Measurements from ENCODE around the gene ZNF438. TPM values are rescaled to one million over a fixed set of nuclear protein-coding genes. Genes with fewer than 3 reads are reported as not detected.

The ZNF438 gene
- total RNA-seq, 4 donors from 2014 or later = 2.9 to 9.3 (median 5.9) TPM

DNA sequence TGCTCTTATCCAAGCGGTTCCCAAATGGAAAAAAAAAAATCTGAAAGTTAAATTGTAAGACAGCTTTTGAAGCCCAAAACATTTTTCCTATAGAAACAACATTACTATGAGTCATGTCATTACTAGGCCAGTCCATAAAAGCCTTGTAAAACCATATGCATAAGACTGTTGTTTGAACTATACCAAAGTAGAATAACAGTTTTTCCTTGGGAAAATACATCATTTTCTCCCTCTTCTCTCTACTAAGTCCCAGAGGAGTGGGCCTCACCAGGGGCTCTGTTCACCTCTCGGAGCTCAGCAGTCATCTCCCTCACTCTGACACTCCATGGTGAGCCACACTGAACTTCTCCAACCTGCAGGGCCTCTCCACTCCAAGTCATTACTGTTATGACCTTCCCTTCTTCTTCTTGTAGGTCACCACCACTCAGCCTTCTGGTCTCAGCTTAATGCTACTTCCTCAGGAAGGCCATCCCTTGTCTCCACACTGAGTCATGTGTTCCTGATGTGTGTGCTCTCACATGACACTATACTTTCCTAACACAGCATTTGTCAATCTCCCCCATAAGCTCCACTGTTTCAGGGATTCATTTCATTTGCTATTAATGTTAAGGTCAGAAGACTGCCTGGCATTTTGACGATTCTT lies 32.5 kb downstream of the ZNF438 start:
- 60 to 71% methylated on average over 3 of the region's 3 CpGs for WGBS, 2 donors
- peak in 2 of 4 donors; percentile 23 to 55 for TF ChIP-seq POLR2A (IDR thresholded peaks at IDR 0.05)
- TF ChIP-seq, protein P1, sequence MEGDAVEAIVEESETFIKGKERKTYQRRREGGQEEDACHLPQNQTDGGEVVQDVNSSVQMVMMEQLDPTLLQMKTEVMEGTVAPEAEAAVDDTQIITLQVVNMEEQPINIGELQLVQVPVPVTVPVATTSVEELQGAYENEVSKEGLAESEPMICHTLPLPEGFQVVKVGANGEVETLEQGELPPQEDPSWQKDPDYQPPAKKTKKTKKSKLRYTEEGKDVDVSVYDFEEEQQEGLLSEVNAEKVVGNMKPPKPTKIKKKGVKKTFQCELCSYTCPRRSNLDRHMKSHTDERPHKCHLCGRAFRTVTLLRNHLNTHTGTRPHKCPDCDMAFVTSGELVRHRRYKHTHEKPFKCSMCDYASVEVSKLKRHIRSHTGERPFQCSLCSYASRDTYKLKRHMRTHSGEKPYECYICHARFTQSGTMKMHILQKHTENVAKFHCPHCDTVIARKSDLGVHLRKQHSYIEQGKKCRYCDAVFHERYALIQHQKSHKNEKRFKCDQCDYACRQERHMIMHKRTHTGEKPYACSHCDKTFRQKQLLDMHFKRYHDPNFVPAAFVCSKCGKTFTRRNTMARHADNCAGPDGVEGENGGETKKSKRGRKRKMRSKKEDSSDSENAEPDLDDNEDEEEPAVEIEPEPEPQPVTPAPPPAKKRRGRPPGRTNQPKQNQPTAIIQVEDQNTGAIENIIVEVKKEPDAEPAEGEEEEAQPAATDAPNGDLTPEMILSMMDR (IDR thresholded peaks at IDR 0.05) = no peak
- Histone ChIP-seq H3K4me1 (peaks cover 0 to 18% (median 3%) of the 10 kb centered on the region in 3 donors), H3K27ac (peak overlapping the region; percentile 22 to 68 (median 42)), H3K27me3 (no peaks in the 10 kb centered on the region), H3K36me3 (peaks cover 0 to 5% (median 4%) of the 10 kb centered on the region in 3 donors), H3K4me3 (peak overlapping the region in 2 of 4 donors; percentile 24 to 37), H3K9me3 (peaks cover 0 to 7% (median 0%) of the 10 kb centered on the region in 3 donors)
- intact Hi-C loops (cut with DNase I) = no loop called here
- DNase-seq = no peak

DNA sequence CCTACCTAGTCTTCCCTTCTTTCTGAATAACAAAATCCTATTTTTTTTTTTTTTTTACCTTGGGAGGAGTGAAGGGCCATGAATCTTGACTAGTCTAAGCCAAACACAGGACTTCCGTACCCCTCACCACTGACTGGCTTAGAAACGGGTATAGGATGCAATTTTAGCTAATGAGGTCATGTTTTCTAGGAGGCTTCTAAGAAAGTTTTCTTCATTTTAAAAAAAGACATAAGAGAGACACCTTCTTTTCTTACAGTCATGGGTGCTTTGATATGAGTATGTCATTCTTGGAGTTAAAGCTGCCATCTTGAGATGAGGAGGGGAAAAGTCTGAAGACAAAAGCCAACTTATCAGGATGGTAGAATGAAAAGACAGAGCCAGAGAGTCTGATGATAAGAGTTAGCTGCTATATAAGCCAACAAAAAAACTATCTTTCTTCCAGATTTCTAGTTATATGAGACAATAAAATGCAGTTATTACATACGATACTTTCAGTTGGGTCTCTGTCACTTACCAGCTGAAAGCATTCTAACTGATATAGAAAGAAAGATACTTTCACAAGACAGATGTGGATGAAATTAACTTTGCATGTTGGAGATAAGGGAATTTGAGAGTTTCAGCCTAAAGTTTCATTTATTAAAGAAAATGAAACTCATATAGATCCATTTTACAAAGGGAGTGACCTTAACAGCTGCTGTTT lies 34.0 kb downstream of the ZNF438 start:
- H3K36me3 ChIP-seq = peaks cover 0 to 7% (median 6%) of the 10 kb centered on the region in 3 donors
- 78 to 93% methylated on average over 3 of the region's 3 CpGs for WGBS, 2 donors
- peaks cover 0 to 28% (median 3%) of the 10 kb centered on the region in 3 donors for H3K4me1 ChIP-seq
- DNase-seq = no peak
- no peak overlapping the region for H3K27ac ChIP-seq
- H3K27me3 ChIP-seq = no peaks in the 10 kb centered on the region
- H3K9me3 ChIP-seq = peaks cover 0 to 7% (median 0%) of the 10 kb centered on the region in 3 donors
- H3K4me3 ChIP-seq = peak overlapping the region in 1 of 4 donors; percentile 37
- intact Hi-C loops (cut with DNase I) = no loop called here
- TF ChIP-seq, protein P1 (IDR thresholded peaks at IDR 0.05) = no peak
- no peak for TF ChIP-seq POLR2A (IDR thresholded peaks at IDR 0.05)

DNA sequence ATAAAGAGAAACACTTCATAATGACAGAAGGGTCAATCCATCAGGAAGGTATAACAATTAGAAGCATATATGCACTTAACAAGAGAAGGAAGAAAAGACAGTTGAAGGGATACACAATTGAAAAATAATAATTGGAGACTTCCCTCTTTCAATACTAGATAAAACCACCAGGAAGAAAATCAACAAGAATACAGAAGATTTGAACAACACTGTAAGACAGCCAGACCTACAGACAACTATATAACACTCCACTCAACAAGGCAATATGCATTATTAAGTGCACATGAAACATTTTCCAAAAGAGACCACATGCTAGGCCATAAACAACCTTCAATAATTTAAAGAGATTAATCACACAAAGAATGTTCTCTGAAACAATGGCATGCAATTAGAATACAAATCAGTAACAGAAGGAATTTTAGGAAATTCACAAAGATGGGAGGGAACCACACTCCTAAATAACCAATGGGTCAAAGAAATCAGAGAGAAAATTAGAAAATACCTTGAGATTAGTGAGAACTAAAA lies 35.1 kb downstream of the ZNF438 start:
- TF ChIP-seq, protein P1 (IDR thresholded peaks at IDR 0.05) = no peak
- no peak for TF ChIP-seq POLR2A (IDR thresholded peaks at IDR 0.05)
- no peak for DNase-seq
- H3K27ac ChIP-seq = no peak overlapping the region
- peaks cover 0 to 7% (median 0%) of the 10 kb centered on the region in 3 donors for H3K9me3 ChIP-seq
- H3K4me1 ChIP-seq = peaks cover 0 to 32% (median 3%) of the 10 kb centered on the region in 3 donors
- no peak overlapping the region for H3K4me3 ChIP-seq
- peaks cover 0 to 7% (median 6%) of the 10 kb centered on the region in 3 donors for H3K36me3 ChIP-seq
- intact Hi-C loops (cut with DNase I) = no loop called here
- no peaks in the 10 kb centered on the region for H3K27me3 ChIP-seq

DNA sequence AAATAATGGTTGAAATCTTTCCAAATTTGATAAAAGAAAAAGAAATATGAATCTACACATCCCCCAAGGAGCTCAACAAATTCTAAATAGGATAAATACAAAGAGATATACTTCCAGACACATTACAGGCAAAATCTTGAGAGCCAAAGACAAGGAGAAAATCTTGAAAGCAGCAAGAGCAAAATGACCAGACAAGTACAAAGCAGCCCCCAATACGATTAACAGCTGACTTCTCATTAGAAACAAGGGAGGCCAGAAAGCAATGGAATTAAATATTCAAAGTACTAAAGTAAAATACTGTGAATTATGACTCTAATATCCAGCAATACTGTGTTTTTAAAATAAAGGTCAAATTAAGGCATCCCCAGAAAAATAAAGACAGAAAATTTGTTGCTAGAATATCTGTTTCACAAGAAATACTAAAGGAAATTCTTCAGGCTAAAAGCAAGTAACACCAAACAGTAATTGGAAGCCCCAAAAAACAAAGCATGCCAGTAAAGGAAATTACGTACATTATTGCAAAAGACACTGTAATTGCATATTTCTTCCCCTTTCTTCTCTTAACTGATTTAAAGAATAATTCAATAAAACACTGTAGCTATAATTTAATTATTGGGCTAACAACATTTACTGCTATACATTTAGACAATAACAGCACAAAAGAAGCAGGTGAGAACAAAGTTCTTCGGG lies 36.4 kb downstream of the ZNF438 start:
- TF ChIP-seq, protein P1 (IDR thresholded peaks at IDR 0.05) = no peak
- no peak for TF ChIP-seq POLR2A (IDR thresholded peaks at IDR 0.05)
- WGBS, 2 donors = 78 to 89% methylated on average over 3 of the region's 3 CpGs
- Histone ChIP-seq H3K4me3 (no peak overlapping the region), H3K27me3 (no peaks in the 10 kb centered on the region), H3K27ac (no peak overlapping the region), H3K36me3 (peaks cover 0 to 7% (median 6%) of the 10 kb centered on the region in 3 donors), H3K9me3 (peaks cover 0 to 7% (median 0%) of the 10 kb centered on the region in 3 donors), H3K4me1 (peaks cover 0 to 32% (median 3%) of the 10 kb centered on the region in 3 donors)
- intact Hi-C loops (cut with DNase I) = no loop called here
- no peak for DNase-seq
